ENCODE data around the gene RASA2.

Gene RASA2

DNA sequence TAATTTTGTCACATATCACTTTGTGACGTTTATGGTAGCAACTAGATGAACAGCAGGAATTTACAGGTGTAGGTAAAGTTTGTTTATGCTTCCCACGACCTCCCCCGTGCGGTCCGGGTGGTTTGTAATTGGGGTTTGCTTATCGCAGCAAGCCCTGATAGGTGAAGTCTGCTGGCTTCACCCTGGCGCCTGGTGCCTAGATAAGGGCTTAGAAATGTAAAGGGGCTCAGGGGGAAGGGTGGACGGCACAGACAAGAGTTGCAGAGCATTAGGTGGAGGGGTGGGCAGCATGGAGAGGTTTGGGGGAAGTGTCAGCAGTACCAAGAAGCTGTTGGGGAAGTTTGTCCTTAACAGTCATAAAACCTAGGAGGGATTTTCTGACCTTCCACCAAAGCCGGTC, 143.1 kb downstream of the RASA2 start:
- in situ Hi-C loops (cut with MboI; ENCODE audit: low pct_unique_long_range_greater_than_20kb, low sequenced_read_pairs, unreplicated experiment) = no loop called here
- no peak for DNase-seq (ENCODE audit: low spot score)
- TF ChIP-seq, protein P1, sequence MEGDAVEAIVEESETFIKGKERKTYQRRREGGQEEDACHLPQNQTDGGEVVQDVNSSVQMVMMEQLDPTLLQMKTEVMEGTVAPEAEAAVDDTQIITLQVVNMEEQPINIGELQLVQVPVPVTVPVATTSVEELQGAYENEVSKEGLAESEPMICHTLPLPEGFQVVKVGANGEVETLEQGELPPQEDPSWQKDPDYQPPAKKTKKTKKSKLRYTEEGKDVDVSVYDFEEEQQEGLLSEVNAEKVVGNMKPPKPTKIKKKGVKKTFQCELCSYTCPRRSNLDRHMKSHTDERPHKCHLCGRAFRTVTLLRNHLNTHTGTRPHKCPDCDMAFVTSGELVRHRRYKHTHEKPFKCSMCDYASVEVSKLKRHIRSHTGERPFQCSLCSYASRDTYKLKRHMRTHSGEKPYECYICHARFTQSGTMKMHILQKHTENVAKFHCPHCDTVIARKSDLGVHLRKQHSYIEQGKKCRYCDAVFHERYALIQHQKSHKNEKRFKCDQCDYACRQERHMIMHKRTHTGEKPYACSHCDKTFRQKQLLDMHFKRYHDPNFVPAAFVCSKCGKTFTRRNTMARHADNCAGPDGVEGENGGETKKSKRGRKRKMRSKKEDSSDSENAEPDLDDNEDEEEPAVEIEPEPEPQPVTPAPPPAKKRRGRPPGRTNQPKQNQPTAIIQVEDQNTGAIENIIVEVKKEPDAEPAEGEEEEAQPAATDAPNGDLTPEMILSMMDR (IDR thresholded peaks at IDR 0.05; ENCODE audit: extremely low read depth, insufficient read depth, missing control alignments) = no peak

DNA sequence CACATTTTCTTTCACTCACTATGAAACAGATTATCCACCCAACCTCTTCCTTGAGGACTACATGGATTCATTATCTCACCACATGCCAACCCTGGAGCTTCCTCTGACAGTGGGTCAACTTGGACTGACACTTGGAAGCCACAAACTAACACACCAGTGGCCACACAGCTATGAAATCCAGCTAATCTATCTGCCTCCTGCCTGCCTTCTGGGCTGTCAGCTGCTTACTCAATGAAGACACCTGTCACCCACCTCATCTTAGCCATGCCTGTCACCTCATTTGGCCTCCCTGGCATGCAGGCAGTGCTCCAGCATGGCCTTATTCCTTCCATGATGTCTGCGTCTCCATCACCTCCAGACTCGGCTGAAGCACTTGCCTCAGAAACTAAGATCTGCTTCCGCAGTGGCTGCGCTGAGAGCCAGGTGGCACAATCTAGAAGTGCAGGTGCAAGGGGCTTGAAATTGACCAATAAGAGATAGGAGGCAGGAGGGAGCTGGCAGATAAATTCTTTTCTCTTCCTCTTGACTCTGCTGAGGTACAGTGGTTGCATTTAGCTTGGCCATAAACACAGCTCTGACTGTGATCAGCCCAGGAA, 146.1 kb downstream of the RASA2 start:
- TF ChIP-seq, protein P1 (IDR thresholded peaks at IDR 0.05; ENCODE audit: extremely low read depth, insufficient read depth, missing control alignments) = no peak
- DNase-seq (ENCODE audit: low spot score) = no peak
- in situ Hi-C loops (cut with MboI; ENCODE audit: low pct_unique_long_range_greater_than_20kb, low sequenced_read_pairs, unreplicated experiment) = no loop called here

DNA sequence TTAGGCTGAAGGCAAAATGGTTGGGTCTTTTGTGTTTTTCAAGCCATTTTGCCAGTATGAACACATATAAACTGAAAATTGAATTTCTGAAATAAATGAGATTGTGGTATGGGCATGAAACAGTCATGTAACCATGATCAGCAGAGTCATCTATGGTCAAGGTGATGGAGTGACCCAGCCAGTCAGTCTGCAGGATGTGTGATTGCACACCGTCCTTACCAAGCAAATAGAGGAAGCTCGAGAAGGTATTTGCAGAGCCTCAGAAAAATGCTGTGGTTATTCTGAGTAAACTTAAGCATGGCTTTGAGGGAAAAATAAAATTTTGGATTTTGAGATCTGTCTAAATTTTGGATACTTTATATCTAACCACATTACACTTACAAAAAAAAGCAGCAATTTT, 155.4 kb downstream of the RASA2 start:
- DNase-seq (ENCODE audit: low spot score) = no peak
- TF ChIP-seq, protein P1 (IDR thresholded peaks at IDR 0.05; ENCODE audit: extremely low read depth, insufficient read depth, missing control alignments) = no peak
- in situ Hi-C loops (cut with MboI; ENCODE audit: low pct_unique_long_range_greater_than_20kb, low sequenced_read_pairs, unreplicated experiment) = no loop called here

DNA sequence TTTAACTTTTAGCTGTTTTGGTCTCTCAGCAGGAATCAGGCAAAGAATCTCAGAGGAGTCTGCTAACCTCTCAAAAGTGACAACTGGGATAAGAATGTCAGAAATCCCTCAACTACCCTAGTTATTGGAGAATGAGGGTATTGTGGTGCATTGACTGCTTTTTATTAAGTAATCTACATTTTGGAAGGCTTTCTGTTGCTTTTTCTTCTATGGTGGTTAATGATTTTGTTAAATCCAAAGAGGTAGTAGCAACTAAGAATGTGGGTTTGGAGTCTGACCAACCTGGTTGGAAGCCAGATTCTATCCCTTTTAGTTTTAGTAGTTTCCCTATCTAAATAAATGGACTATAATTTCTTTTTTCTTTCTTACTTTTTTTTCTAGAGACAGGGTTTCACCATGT, 156.6 kb downstream of the RASA2 start:
- no peak for DNase-seq (ENCODE audit: low spot score)
- TF ChIP-seq, protein P1 (IDR thresholded peaks at IDR 0.05; ENCODE audit: extremely low read depth, insufficient read depth, missing control alignments) = no peak
- in situ Hi-C loops (cut with MboI; ENCODE audit: low pct_unique_long_range_greater_than_20kb, low sequenced_read_pairs, unreplicated experiment) = no loop called here

DNA sequence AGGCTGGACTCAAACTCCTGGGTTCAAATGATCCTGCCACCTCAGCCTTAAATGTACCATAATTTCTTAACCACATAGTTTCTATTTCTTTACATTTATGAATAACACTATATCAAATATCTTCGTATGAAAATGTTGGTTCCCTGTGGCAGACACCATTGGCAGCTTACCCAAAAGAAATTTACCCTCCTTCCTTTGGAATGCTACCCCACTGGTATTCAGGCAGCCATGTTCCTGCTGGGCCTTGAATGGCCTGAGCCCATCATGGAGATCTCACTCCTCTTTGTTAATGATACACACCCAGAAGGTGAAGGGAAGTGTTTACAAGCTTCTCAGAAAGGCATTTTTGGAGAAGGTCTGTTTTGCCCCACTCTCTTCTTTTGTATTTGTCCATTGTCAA, 157.0 kb downstream of the RASA2 start:
- in situ Hi-C loops (cut with MboI; ENCODE audit: low pct_unique_long_range_greater_than_20kb, low sequenced_read_pairs, unreplicated experiment) = no loop called here
- TF ChIP-seq, protein P1 (IDR thresholded peaks at IDR 0.05; ENCODE audit: extremely low read depth, insufficient read depth, missing control alignments) = no peak
- no peak for DNase-seq (ENCODE audit: low spot score)

DNA sequence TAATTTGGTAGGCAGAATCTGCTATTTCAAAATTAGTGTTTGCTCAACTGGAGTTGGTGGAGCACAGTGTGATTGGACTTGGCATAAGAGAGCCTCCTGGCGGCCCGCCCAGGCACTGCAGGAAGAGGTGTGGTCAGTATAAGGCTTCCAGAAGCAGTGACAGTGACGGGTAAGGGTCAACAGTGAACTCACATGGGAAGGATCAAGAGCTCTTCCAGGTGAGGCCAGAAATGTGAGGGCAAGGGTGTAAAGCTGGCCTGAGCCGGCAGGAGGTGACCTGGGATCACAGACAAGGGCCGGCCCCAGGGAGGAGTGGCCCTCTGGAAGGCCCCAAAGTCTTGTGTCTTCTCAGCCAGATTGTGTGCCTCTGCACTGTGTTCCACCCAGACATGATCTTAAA, 158.1 kb downstream of the RASA2 start:
- DNase-seq (ENCODE audit: low spot score) = peak; percentile 75
- in situ Hi-C loops (cut with MboI; ENCODE audit: low pct_unique_long_range_greater_than_20kb, low sequenced_read_pairs, unreplicated experiment) = no loop called here
- TF ChIP-seq, protein P1 (IDR thresholded peaks at IDR 0.05; ENCODE audit: extremely low read depth, insufficient read depth, missing control alignments) = peak; percentile 86

Data from GM13977 (cell line).